Tongue (tissue), 3 donors: ENCODE results near the gene GCN1. TPM values are rescaled to one million over a fixed set of nuclear protein-coding genes. Genes with fewer than 3 reads are reported as not detected.

Experiments
- DNase-seq: peaks from one replicate; pipeline ENCODE4 v3.0.0-alpha.2; 2015
- small RNA-seq: library from RNA; depleted of rRNA; stranded (forward); fragments of <200 nt; gene quantifications from one replicate; pipeline ENCODE3, GENCODE V24; 2014; ENCODE audit warnings: low replicate concordance
- total RNA-seq: library from RNA; depleted of rRNA; stranded (reverse); fragments of >200 nt; gene quantifications from one replicate; pipeline ENCODE4 v1.2.3, GENCODE V29; 2014

The GCN1 gene
- total RNA-seq, 1 donor from 2014 or later: 68.3 TPM

- DNase-seq: peak; percentile 73
Measured at GRCh38 chr12:120093592-120094355, 100.7 kb downstream of the GCN1 start.

- DNase-seq: no peak
Measured at GRCh38 chr12:120093336-120093591, 101.3 kb downstream of the GCN1 start.

DNA sequence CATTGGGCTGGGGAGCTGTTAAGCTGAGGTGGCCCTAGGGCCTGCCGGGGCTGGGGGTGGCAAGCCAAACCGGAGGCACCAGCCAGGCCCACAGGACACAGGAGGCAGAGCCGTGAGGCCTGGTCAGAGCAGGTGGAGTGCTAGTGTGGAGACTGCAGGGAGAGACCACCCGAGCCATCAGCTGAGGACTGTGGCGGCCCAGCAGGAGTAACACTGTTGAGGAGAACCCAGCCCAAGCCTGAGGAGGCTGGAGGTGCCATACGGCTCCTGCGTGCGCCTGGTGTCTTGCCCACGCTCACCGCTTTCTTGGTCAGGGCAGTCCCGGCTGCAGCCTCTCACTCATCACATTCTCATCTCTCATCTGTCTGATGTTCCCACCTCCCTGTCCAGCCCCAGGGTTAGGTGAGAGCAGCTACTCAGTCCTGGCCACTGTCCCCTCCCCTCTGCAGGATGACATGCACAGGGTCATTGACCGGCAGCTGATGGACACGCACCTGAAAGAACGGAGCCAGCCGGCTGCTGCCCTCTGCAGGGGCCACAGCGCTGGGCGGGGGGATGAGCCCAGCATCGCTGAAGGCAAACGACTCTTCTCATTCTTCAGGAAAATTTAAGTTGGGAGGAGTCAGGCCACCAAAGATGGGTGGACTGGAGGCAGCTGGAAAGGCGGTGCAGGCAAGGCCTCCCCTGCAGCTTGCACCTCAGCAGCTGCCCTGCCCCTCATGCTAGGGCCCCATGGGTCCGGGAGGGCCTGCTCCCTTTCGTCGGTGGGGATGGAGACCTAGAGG is 101.8 kb downstream of the GCN1 start:
- DNase-seq: no peak

- peak; percentile 59 for DNase-seq
Measured at GRCh38 chr12:120091371-120092090, 103.0 kb downstream of the GCN1 start.

DNA sequence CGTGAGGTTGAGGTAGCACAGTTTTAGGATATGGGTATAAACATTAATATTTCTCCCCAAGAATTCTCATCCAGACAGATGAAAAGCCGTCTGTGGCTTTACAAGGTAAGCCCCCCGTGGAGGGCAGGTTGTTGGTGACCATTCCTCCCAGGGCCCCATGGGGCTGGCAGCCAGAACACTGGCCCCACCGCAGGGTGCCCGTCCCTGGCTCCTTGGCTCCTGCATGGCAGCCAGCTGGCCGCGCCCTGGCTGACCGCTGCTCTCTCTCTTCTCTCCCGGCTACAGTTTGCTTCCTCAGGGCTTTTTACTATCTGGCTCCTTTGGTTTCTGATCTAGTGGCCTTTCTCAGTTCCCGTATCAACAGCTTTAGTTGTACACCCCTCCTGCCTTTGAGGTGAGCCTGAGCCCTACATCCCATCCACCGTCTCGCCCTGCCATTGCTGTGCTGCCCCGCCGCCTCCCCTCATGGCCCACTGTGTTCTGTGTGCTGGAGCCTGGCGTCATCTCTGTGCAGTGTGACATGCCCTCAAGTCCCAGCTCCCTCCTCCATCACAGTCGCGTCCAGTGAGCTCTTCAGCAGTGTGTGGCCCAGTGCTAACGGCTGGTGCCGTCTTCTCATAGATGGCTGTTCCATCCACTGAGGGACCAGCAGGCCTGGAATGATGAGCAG is 103.8 kb downstream of the GCN1 start:
- no peak for DNase-seq

DNA sequence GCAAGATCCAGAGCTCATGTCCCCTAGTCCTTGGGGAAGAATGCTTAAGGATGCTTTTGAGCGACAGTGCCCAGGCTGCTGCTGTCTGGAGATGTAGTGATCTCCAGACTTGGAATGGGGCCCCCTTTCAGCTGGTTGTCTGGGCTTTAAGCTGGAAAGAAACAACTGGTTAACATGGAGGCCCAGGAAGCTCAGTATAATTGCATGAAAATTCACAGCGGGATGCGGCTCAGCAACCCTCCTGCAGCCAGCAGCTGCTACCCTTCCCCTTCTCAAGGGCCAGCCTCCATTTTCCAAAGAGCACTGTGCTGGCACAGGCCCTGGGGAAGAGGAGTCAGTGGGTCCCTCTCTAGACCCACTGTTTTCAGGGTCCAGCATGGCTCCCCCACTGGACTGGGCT is 104.3 kb downstream of the GCN1 start:
- DNase-seq: peak; percentile 56

GRCh38 chr12:120089796-120090195 is 104.7 kb downstream of the GCN1 start:
- peak; percentile 35 for DNase-seq

- DNase-seq: no peak
Measured at GRCh38 chr12:120089105-120089504, 105.4 kb downstream of the GCN1 start.

DNA sequence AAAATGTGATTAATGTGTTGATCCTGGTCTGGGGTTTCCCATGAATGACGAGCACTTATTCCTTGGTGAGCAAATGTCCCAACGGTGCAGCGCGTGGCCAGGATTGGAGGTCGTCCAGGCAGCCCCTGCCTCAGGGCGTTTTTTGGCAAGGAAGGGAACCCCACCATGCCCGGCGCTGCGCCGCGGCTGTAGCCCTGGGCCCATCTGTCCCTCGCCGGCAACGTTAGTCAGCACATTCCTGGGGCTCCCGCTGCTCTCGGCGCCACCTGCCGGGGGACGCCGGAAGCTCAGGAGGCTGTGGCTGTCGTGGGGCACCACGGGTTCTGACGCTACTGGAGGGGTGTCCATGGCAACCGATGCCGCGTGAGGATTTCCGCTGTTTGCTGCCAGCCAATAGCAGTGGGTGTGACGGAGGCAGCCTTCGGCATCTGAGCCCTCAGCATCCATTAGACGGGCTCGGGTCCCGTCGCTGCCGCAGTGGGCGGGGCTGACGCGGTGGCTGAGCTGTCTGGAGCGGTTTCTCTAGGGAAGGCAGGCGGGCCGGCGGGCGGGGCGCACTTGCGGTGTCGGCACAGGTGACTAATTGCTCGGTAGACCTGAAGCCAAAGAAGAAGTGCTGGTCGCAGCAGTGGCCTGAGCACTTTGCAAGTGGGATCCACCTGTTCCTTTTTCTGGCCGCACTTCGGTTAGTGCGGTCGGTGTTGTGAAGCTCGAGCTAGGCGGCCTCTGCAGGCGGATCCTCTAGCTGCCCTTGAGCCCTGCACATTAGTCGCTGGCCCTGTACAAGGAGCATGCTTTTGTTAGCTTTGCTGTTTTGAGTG is 107.5 kb downstream of the GCN1 start:
- DNase-seq: peak; percentile 98

- no peak for DNase-seq
Measured at GRCh38 chr12:120085920-120086645, 108.4 kb downstream of the GCN1 start.

DNA sequence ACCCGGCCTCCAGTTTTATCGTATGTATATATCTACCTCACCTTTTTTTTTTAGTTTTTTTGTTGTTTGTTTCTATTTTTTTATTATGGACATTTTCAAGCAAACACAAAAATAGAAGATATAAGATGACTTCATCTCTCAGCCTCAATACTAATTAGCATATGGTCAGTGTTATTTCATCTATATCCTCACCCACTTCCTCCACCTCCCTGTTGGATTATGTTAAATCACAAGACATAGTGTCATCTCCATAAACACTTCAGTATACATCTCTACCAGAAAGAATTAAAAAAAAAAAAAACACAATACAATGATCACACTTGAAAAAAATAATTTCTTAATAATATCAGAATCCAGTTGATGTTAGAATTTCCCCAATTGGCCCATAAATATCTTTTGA is 112.9 kb downstream of the GCN1 start:
- DNase-seq: no peak

DNA sequence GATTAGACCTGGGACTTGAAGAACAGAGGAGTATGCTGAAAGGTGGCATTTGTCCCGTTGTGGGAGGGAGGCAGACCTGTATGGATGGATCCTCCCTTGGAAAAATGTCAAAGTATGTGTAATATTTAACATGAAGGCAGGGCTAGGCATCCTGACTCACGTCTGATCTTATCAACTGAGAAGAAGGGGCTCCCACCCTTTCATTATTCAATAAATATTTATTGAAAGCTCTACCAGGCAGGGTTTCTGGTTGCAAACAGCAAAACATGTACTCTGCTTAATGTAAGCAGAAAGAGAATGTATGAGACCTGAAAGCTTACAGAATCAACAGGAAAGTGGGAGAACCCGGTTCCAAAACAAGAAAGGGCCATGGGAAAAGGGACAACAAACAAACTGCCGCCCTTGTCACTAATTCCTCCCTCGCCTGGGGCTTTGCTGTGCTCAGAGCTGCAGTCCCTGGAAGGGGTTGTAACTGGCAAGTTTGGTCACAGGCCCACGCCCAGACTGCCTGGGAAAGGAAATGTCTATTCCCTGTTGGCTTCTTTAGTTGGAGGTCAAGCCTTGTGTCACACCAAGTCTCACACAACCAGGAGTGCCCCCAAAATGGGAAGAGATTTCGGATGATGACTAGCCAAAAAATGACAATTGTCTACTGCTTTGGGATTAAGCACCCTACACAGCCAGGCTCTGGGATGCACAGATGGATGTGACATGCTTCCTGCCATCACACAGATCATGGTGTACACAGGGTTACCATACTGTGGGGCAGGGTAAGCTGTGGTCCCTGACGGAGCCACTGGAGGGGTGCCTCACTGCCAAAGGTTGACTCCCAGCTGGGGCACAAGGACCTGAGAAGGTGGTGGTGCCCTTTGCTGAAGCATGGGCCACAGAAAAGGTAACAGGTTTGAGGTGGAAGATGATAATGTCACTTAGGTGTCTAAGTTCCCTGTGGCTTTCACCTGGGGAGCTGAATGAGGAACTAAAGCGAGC is 114.8 kb downstream of the GCN1 start:
- no peak for DNase-seq

DNA sequence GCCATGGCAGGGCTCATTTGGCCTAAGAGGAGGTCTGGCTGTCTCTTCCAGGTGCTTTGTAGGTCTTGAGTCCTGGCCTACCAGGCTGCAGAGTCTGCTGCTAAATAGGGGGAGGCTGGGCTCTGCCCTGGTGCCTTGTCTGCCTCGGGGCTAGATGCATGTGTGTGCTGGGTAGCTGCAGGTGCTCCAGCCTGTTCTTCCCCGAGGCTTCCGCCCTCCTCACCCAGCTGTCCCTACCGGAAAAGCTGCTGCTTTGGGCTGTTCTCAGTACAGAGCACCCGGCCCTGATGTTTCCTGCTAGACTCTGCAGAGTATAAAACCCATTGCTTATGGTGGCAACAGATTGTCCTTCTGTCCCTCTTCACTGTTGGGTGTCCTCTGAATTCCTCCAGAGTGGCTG is 115.6 kb downstream of the GCN1 start:
- no peak for DNase-seq

GRCh38 chr12:120077260-120077659 is 117.3 kb downstream of the GCN1 start:
- no peak for DNase-seq

Small RNAs within 50 kb of the gene (small RNA-seq; reads per million reads assigned to genes)
- gene MIR4498: not detected

Other genes starting within 250 kb of the GCN1 start
- gene BICDL1, start 205.5 kb downstream of the GCN1 start, total RNA-seq: 4.0 TPM
- gene RAB35, start 78.0 kb downstream of the GCN1 start, total RNA-seq: 18.7 TPM
- 3,440 TPM for gene RPLP0, start 6.4 kb upstream of the GCN1 start, total RNA-seq
- 59.2 TPM for gene PXN, start 71.0 kb upstream of the GCN1 start, total RNA-seq
- under 0.01 TPM for gene RNU4-2, start 97.2 kb upstream of the GCN1 start, total RNA-seq
- gene RNU4-1, start 98.5 kb upstream of the GCN1 start, total RNA-seq: under 0.01 TPM
- 5.0 TPM for gene SIRT4, start 107.6 kb upstream of the GCN1 start, total RNA-seq
- not detected for gene PLA2G1B, start 133.1 kb upstream of the GCN1 start, total RNA-seq
- gene MSI1, start 174.4 kb upstream of the GCN1 start, total RNA-seq: 0.31 TPM
- 183 TPM for gene COX6A1, start 243.4 kb upstream of the GCN1 start, total RNA-seq